Neural cell (in vitro differentiated cells): ENCODE results near the gene CASZ1.

ENCODE experiments used
- EP300 ChIP-seq: fragments of 450-650 bp; conservative IDR thresholded peaks from 2 replicates; pipeline ENCODE4 v1.6.1; 2014; ENCODE audit warnings: antibody characterized with exemption, mild to moderate bottlenecking, moderate library complexity; ENCODE audit not compliant: poor library complexity, severe bottlenecking
- EZH2 ChIP-seq: fragments of 200-600, 300-800 bp; shearing (Covaris generic), sonication (generic); IDR thresholded peaks from 2 replicates; pipeline ENCODE4 v1.6.1; 2014; ENCODE audit warnings: antibody characterized with exemption, low read length, borderline replicate concordance, mild to moderate bottlenecking; ENCODE audit not compliant: insufficient read depth, poor library complexity, severe bottlenecking
- MXI1 ChIP-seq: fragments of 450-650 bp; conservative IDR thresholded peaks from 2 replicates; pipeline ENCODE4 v1.6.1; 2014; ENCODE audit warnings: antibody characterized with exemption, mild to moderate bottlenecking; ENCODE audit not compliant: poor library complexity, severe bottlenecking
- SMC3 ChIP-seq: fragments of 450-650 bp; conservative IDR thresholded peaks from 2 replicates; pipeline ENCODE4 v1.6.1; 2014; ENCODE audit warnings: antibody characterized with exemption, mild to moderate bottlenecking, moderate library complexity; ENCODE audit not compliant: poor library complexity
- TF ChIP-seq, protein P1 (sequence below): fragments of 450-650 bp; IDR thresholded peaks from 2 replicates; pipeline ENCODE4 v1.5.1; 2014; ENCODE audit warnings: antibody characterized with exemption, mild to moderate bottlenecking, moderate library complexity; ENCODE audit not compliant: poor library complexity, severe bottlenecking

DNA sequence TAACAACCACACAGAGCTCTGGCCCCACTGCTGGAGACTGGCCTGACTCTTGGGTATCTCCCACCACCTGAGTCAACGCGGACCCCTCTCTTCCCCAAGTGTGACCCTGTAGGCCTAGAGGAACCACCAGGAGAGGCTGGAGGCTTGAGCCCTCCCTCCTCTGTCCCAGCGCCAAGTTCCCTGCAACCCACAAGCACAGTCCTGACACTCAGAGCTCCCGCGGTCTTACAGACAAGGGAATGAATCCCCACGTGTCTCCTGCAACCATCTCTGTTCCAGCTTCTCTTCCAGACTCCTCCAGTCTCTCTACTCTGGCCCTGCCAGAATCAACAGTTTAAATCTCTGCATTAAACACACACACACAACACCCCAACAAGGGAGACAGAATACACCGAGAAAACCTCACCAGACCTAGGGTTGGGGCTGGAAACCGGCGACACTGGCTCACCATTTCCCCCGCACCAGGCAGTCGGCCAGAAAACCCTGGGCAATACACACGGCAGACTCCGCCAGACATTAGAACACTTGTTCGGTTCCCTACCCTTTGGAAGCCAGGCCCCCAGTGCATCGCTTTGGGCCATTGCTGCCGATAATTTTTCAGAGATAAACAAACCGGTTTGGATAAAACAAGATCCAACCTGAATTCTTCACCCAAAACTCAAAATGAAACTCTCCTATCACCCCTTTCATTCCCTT, 21.7 kb downstream of the CASZ1 start:
- TF ChIP-seq, protein P1, sequence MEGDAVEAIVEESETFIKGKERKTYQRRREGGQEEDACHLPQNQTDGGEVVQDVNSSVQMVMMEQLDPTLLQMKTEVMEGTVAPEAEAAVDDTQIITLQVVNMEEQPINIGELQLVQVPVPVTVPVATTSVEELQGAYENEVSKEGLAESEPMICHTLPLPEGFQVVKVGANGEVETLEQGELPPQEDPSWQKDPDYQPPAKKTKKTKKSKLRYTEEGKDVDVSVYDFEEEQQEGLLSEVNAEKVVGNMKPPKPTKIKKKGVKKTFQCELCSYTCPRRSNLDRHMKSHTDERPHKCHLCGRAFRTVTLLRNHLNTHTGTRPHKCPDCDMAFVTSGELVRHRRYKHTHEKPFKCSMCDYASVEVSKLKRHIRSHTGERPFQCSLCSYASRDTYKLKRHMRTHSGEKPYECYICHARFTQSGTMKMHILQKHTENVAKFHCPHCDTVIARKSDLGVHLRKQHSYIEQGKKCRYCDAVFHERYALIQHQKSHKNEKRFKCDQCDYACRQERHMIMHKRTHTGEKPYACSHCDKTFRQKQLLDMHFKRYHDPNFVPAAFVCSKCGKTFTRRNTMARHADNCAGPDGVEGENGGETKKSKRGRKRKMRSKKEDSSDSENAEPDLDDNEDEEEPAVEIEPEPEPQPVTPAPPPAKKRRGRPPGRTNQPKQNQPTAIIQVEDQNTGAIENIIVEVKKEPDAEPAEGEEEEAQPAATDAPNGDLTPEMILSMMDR, result no peak
- TF ChIP-seq SMC3, result no peak
- TF ChIP-seq EP300, result no peak
- no peak for TF ChIP-seq MXI1
- TF ChIP-seq EZH2, result no peak
